HG02943 (cell line): Measurements from ENCODE around the gene IL26.

Experiments
- ATAC-seq: cut with Tn5 transposase; IDR thresholded peaks from one replicate; pipeline ENCODE4 v1.9.1; 2021; ENCODE audit warnings: mild to moderate bottlenecking, low read depth, moderate library complexity; ENCODE audit not compliant: unreplicated experiment

Gene IL26, protein sequence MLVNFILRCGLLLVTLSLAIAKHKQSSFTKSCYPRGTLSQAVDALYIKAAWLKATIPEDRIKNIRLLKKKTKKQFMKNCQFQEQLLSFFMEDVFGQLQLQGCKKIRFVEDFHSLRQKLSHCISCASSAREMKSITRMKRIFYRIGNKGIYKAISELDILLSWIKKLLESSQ

DNA sequence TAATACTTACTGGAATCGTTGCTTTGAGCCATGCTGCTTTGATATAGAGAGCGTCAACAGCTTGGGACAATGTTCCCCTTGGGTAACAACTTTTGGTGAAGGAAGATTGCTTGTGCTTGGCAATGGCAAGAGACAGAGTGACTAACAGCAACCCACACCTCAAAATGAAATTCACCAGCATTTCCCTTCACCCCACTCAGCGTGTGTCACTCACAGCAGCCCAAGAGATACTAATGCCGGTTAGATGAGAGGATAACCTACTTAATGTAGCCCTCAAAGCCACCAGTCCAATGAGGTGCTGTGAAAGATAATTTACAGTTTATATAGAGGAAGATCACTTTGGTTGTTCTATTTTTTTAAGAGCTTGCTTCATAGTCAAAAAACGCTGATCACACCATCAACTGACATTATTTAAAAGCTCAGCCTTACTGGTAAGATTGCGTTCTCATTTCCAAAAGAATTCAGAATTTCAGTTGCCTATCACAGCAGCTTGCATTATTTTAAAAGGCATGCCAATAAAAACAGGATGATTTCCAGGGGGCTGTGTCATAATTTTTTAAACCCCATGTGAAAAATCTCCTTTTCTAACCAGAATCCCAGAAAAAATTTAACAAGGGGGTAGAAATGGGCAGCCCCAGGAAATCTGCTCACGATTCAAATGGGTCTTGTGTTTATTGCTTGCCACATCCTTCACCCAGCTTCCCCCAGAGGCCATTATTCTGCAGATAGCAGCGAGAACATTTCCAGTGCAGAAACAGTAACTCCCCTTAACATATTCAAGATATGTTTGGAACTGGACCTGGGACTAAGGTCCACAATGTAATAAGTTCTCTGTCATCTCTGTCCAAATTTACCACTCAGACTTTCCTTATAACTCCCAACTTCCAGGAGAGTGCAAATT lies at the start of gene IL26:
Gene IL26, minus strand, starts transcription at position 235 of the 901 bp plus-strand sequence. Its CDS starts 54 bp downstream, at position 181.
- ATAC-seq: no peak

- no peak for ATAC-seq
Measured at GRCh38 chr12:68272732-68273131, 47.1 kb upstream of the IL26 start.

DNA sequence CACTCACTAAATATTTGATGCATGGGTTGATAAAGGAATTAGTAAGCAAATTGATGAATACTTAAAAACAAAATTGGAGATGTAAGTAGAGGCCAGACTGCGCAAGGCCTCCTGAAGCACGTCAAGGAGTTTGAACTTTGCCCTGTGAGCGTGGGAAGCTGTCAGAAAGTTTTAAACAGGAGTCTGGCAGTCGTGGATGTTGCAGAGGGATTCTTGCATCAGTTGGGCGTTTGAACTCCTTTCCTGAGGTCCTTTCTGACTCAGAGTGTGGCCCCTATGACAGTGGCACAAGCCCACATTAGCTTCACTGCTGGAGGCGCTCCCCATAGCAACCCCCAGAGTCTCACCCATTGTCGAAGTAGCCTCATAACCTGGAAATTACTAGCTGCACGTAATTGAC lies 45.7 kb upstream of the IL26 start:
- ATAC-seq: no peak

- ATAC-seq: no peak
Measured at GRCh38 chr12:68270358-68270757, 44.7 kb upstream of the IL26 start.

GRCh38 chr12:68269779-68270178 lies 44.2 kb upstream of the IL26 start:
- ATAC-seq: no peak

- no peak for ATAC-seq
Measured at GRCh38 chr12:68268967-68269366, 43.4 kb upstream of the IL26 start.

GRCh38 chr12:68267892-68268396 lies 42.3 kb upstream of the IL26 start:
- no peak for ATAC-seq

- ATAC-seq: no peak
Measured at GRCh38 chr12:68264857-68265256, 39.2 kb upstream of the IL26 start.

GRCh38 chr12:68264158-68264855 lies 38.7 kb upstream of the IL26 start:
- ATAC-seq: no peak

DNA sequence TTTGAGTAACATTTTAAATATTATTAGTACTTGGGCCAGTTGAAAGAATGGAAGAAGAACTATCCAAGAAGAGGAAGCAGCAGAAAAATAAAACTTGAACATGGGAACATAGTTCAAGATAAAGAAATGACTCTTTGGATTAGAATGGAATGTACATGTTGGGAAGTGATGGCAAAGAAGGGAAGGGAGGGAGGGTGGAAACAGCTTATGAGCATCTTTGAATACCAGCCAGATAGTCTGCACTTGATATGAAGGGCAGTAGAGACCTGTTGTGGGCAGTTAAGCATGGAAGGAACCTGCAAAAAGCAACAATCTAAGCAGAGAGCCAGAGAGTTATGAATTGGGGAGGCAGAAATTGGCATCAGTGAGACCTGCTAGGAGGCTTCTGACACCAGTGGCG lies 37.8 kb upstream of the IL26 start:
- no peak for ATAC-seq

- no peak for ATAC-seq
Measured at GRCh38 chr12:68261896-68262295, 36.3 kb upstream of the IL26 start.

DNA sequence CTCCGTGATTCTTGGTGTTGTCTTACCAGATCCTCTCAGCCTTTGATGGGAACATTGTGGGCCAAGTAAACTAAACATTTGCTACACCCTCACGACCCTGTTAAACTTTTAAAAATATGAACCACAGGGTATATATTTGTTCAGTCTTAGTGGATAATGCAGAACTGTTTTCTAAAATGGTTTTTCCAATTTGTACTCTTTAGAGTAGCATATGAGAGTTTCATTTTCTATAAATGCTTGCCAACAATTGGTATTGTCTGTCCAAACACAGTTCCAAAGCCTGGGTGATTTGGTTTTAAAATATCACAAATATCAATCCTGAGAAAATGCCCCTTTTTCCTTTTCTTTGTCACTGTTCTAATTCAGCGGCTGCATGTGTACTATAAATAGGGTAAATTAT lies 34.5 kb upstream of the IL26 start:
- no peak for ATAC-seq

DNA sequence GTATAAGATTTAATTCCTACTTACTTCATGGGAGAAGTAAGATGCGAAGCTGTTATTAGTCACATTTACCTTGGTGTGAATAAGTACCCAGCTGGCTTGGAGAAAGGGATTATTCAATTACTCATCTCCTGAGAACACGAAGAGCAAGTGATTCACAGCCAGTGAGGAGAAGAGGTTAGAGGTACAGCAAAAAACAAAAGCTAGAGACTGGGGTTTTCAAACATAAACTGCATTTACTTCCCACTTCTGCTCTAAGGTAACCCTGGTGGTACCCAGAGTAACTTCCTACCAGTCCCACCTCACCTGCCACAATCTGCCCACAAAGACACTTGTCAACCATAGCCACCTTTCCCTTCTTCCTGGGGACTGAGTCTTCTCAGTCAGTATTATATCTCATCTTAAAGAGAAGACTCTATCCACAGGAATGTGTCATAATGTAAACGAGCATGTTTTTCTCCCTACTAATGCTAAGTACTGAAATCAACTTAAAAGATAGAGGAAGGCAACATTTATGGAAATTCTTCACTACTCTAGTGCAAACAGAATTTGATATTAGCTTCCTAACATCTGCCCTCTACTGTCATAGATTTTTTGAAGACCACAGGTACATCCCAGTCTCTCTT lies 33.8 kb upstream of the IL26 start:
- ATAC-seq: no peak

DNA sequence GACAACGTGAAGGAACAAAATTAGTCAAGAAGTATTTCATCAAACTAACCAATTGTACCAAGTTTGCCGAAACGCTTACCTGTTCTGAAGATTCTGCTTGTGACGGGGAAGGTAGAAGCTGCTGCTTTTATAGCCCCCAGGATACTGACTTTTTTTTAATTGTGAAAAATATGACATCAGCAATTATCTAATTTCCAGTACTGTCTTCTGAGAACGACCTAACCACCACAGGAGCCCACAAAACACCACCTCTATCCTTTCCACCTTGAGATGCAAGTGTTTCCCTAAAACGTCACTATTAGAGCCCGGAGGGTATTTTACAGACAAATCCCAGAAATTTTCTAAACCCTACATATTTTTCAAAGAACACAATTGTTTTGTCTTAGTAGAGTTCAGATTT lies 27.9 kb upstream of the IL26 start, which contains the start of gene IL22:
Gene IL22, minus strand, starts transcription at position 101 of the 400 bp plus-strand sequence. CDS start 156 bp downstream, outside the sequence.
- ATAC-seq: no peak

GRCh38 chr12:68252077-68252476 lies 26.5 kb upstream of the IL26 start:
- no peak for ATAC-seq

DNA sequence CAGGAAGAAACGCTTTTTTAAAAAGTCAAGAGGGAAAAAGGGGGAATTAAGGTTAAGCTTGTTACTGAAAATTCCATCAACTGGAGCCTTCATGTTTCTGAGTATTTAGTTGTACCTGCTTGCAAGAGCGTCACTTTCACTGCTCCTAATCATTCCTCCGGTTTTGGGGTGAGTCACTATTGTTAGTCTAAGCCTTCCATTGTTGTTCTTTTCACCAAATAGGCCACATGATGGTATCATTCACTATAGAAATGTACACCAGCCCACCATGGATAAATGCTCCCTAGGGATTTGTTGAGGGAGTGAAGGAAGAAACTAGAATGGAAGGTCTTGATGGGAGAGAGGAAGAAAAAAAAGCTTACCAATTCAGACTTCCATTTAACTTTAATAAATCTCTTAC lies 24.8 kb upstream of the IL26 start:
- no peak for ATAC-seq

DNA sequence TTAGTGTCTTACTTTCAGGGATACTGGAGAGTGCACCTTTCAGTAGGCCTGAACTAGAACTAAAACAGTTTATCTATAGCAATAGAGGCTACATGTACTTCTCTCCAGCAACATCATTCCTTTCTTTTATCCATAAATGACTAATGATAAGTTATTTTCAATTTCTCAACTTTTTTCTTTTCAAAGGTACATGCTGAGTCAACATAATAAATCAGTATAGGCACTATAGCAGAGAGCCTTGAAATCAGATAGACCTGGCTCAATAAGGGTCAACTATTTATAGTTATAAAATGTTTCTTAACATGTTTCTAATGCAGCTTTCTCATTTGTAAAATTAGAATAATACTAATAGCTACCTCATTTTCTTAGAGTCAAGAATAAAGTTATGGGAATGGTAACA lies 22.2 kb upstream of the IL26 start:
- ATAC-seq: no peak

- ATAC-seq: no peak
Measured at GRCh38 chr12:68246350-68246749, 20.7 kb upstream of the IL26 start.

DNA sequence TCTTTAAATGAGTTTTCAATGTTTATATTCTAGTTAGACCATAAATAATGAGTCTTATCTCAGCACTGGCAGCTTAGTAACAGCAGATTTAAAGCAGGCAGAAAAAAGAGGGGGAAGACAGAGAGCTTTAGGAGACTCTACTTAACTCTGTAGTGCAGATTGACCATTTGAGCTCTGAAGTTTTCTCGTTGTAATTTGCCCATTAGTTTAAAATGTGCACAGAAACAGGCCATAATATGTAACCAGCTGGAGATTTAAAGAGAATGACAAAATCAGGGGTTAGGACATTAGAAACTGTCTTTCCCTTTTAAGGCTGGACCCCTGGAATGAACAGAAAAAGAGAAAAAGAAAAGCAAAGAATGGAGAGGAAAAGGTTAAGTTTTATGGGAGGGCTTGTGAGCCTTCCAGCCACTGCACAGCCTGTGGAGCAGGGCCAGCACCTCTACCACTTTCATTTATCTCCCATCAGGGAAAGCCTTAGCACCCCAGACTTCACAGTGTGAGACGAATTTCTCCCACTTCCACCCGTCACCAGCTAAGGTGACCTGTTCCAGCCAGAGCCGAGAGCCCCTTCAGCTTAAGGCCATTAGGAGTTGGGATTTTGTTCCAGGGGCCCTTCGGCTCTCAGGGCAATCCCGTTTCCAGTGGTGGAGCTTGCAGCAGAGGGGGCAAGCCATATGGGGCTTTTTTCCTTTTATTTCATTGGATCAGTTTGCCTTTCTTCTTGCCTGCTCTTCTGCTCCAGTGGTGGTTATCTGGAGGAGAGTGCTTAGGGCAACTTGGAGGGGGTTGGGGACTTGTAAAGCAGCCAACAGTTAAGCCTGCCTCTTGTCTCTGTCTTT lies 19.8 kb upstream of the IL26 start:
- ATAC-seq: no peak

DNA sequence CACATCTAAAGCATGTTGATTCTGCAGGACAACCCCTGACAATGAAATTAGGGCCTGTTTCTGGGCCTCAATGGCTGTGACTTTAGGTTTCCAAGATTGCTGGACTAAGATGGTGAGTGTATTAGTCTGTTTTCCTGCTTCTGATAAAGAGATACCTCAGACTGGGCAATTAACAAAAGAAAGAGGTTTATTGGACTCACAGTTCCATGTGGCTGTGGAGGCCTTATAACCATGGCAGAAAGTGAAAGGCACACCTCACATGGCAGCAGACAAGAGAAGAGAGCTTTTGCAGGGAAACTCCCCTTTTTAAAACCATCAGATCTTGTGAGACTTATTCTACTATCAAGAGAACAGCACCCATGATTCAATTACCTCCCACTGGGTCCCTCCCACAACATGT lies 17.2 kb upstream of the IL26 start:
- no peak for ATAC-seq
